ENCODE results near the gene SLC30A1. TPM values are rescaled to one million over a fixed set of nuclear protein-coding genes. Genes with fewer than 3 reads are reported as not detected.

The SLC30A1 gene
- total RNA-seq, 1 donor from 2014 or later = 6.9 TPM

- no peak for TF ChIP-seq CTCF (conservative IDR thresholded peaks at IDR 0.05; ENCODE audit: low read depth, low read length)
- no peak for DNase-seq (ENCODE audit: low read depth)
- no peak overlapping the region for H3K4me3 ChIP-seq (ENCODE audit: low read depth, low read length)
Observed at GRCh38 chr1:211606914-211607753, 28.2 kb upstream of the SLC30A1 start.

- TF ChIP-seq CTCF (conservative IDR thresholded peaks at IDR 0.05; ENCODE audit: low read depth, low read length) = no peak
- H3K4me3 ChIP-seq (ENCODE audit: low read depth, low read length) = no peak overlapping the region
- DNase-seq (ENCODE audit: low read depth) = no peak
Observed at GRCh38 chr1:211606332-211606913, 27.5 kb upstream of the SLC30A1 start.

GRCh38 chr1:211605603-211606331, 26.8 kb upstream of the SLC30A1 start:
- no peak for TF ChIP-seq CTCF (conservative IDR thresholded peaks at IDR 0.05; ENCODE audit: low read depth, low read length)

GRCh38 chr1:211605034-211605433, 26.1 kb upstream of the SLC30A1 start:
- no peak overlapping the region for H3K4me3 ChIP-seq (ENCODE audit: low read depth, low read length)
- no peak for TF ChIP-seq CTCF (conservative IDR thresholded peaks at IDR 0.05; ENCODE audit: low read depth, low read length)
- no peak for DNase-seq (ENCODE audit: low read depth)

More at GRCh38 chr1:211605603-211606331, 26.8 kb upstream of the SLC30A1 start:
- H3K4me3 ChIP-seq (ENCODE audit: low read depth, low read length) = no peak overlapping the region
- DNase-seq (ENCODE audit: low read depth) = no peak

GRCh38 chr1:211604548-211604947, 25.6 kb upstream of the SLC30A1 start:
- no peak for DNase-seq (ENCODE audit: low read depth)
- no peak for TF ChIP-seq CTCF (conservative IDR thresholded peaks at IDR 0.05; ENCODE audit: low read depth, low read length)
- no peak overlapping the region for H3K4me3 ChIP-seq (ENCODE audit: low read depth, low read length)

- TF ChIP-seq CTCF (conservative IDR thresholded peaks at IDR 0.05; ENCODE audit: low read depth, low read length) = no peak
- no peak for DNase-seq (ENCODE audit: low read depth)
- H3K4me3 ChIP-seq (ENCODE audit: low read depth, low read length) = no peak overlapping the region
Observed at GRCh38 chr1:211603713-211604112, 24.8 kb upstream of the SLC30A1 start.
